H9 (cell line): ENCODE measurements around the gene ADISSP. TPM values are rescaled to one million over a fixed set of nuclear protein-coding genes. Genes with fewer than 3 reads are reported as not detected.

ENCODE experiments used
- DNase-seq: peaks from one replicate; pipeline ENCODE4 v3.0.0-alpha.2; 2017
- H2AFZ ChIP-seq: one replicate; pipeline ENCODE4 v1.6.1; 2013; ENCODE audit warnings: mild to moderate bottlenecking, low read length, control low read depth, moderate library complexity
- H2AK5ac ChIP-seq: 2 replicates; pipeline ENCODE4 v1.6.1; 2013; ENCODE audit warnings: low read length, control low read depth, mixed read lengths; ENCODE audit not compliant: insufficient read length
- H2BK120ac ChIP-seq: one replicate; pipeline ENCODE4 v1.6.1; 2013; ENCODE audit warnings: low read depth, mild to moderate bottlenecking, low read length, control low read depth, inconsistent platforms; ENCODE audit not compliant: poor library complexity, severe bottlenecking
- H2BK12ac ChIP-seq: 2 replicates; pipeline ENCODE4 v1.6.1; 2013; ENCODE audit warnings: low read length, control low read depth, mixed read lengths, low read depth; ENCODE audit not compliant: insufficient read length
- H2BK15ac ChIP-seq: 2 replicates; pipeline ENCODE4 v1.6.1; 2013; ENCODE audit warnings: low read depth, low read length, control low read depth
- H2BK20ac ChIP-seq: one replicate; pipeline ENCODE4 v1.6.1; 2013; ENCODE audit warnings: low read depth, mild to moderate bottlenecking, low read length, control low read depth, inconsistent platforms; ENCODE audit not compliant: poor library complexity, severe bottlenecking
- H2BK5ac ChIP-seq: 2 replicates; pipeline ENCODE4 v1.6.1; 2013; ENCODE audit warnings: low read length, control low read depth, mixed read lengths; ENCODE audit not compliant: insufficient read length
- H3K14ac ChIP-seq: 2 replicates; pipeline ENCODE4 v1.6.1; 2013; ENCODE audit warnings: low read length, control low read depth; ENCODE audit not compliant: insufficient read depth
- H3K18ac ChIP-seq: 2 replicates; pipeline ENCODE4 v1.6.1; 2013; ENCODE audit warnings: low read depth, mild to moderate bottlenecking, mixed read lengths, low read length, control low read depth; ENCODE audit not compliant: insufficient read length
- H3K23ac ChIP-seq: 2 replicates; pipeline ENCODE4 v1.6.1; 2013; ENCODE audit warnings: low read length, control low read depth, mixed read lengths, low read depth; ENCODE audit not compliant: insufficient read length
- H3K23me2 ChIP-seq: 2 replicates; pipeline ENCODE4 v1.6.1; 2013; ENCODE audit warnings: low read depth, mild to moderate bottlenecking, mixed read lengths, low read length, control low read depth; ENCODE audit not compliant: insufficient read length, poor library complexity, severe bottlenecking
- H3K27ac ChIP-seq: 2 replicates; pipeline ENCODE4 v1.5.1; 2013; ENCODE audit warnings: low read length, control low read depth, mixed read lengths, low read depth; ENCODE audit not compliant: insufficient read length
- H3K27me3 ChIP-seq: 2 replicates; pipeline ENCODE4 v1.6.1; 2013; ENCODE audit warnings: low read length, control low read depth, inconsistent platforms; ENCODE audit not compliant: insufficient read depth
- H3K4ac ChIP-seq: 2 replicates; pipeline ENCODE4 v1.6.1; 2013; ENCODE audit warnings: low read depth, mild to moderate bottlenecking, control low read depth, inconsistent platforms, low read length, moderate library complexity
- H3K4me1 ChIP-seq: 2 replicates; pipeline ENCODE4 v1.6.1; 2013; ENCODE audit warnings: low read length, control low read depth, inconsistent platforms; ENCODE audit not compliant: insufficient read depth
- H3K4me2 ChIP-seq: 2 replicates; pipeline ENCODE4 v1.6.1; 2013; ENCODE audit warnings: low read length, control low read depth, mixed read lengths; ENCODE audit not compliant: insufficient read length, insufficient read depth
- H3K56ac ChIP-seq: 2 replicates; pipeline ENCODE4 v1.6.1; 2013; ENCODE audit warnings: low read depth, mild to moderate bottlenecking, mixed read lengths, low read length, control low read depth; ENCODE audit not compliant: insufficient read length
- H3K79me1 ChIP-seq: 2 replicates; pipeline ENCODE4 v1.6.1; 2013; ENCODE audit warnings: low read depth, mild to moderate bottlenecking, moderate library complexity, low read length, control low read depth, inconsistent platforms; ENCODE audit not compliant: insufficient read depth, poor library complexity, severe bottlenecking
- H3K79me2 ChIP-seq: 2 replicates; pipeline ENCODE4 v1.6.1; 2013; ENCODE audit warnings: low read length, control low read depth, inconsistent platforms; ENCODE audit not compliant: insufficient read depth
- H3K9ac ChIP-seq: 2 replicates; pipeline ENCODE4 v1.6.1; 2013; ENCODE audit warnings: low read length, control low read depth, mixed read lengths; ENCODE audit not compliant: insufficient read length; ENCODE audit errors: extremely low read depth
- H3K9me3 ChIP-seq: one replicate; pipeline ENCODE4 v1.6.1; 2013; ENCODE audit warnings: low read depth, low read length, inconsistent platforms; ENCODE audit not compliant: control insufficient read depth
- H3T11ph ChIP-seq: one replicate; pipeline ENCODE4 v1.6.1; 2013; ENCODE audit warnings: mild to moderate bottlenecking, low read length, control low read depth, inconsistent platforms
- H4K20me1 ChIP-seq: one replicate; pipeline ENCODE4 v1.6.1; 2013; ENCODE audit not compliant: control insufficient read depth, insufficient read length, insufficient read depth
- H4K5ac ChIP-seq: 2 replicates; pipeline ENCODE4 v1.6.1; 2013; ENCODE audit warnings: low read depth, mild to moderate bottlenecking, mixed read lengths, low read length, control low read depth; ENCODE audit not compliant: insufficient read length
- H4K8ac ChIP-seq: replicated peaks from 2 replicates; pipeline ENCODE4 v1.6.1; 2013; ENCODE audit warnings: low read length, control low read depth, mixed read lengths, low read depth; ENCODE audit not compliant: insufficient read length
- H4K91ac ChIP-seq: 2 replicates; pipeline ENCODE4 v1.6.1; 2013; ENCODE audit warnings: low read depth, mild to moderate bottlenecking, moderate library complexity, mixed read lengths, low read length, control low read depth; ENCODE audit not compliant: insufficient read length
- H3K27ac Mint-ChIP-seq, 3 experiments: 2 replicates in 2 of 3; 3 replicates in 1 of 3; pipeline ENCODE4 v1.8.0; 2020 to 2021; ENCODE audit warnings: mixed read lengths in 3 of 3, mild to moderate bottlenecking in 1 of 3, moderate library complexity in 1 of 3
- H3K27me3 Mint-ChIP-seq: 2 replicates; pipeline ENCODE4 v1.8.0; 2021; ENCODE audit warnings: low read depth, mild to moderate bottlenecking, moderate library complexity, mixed read lengths
- H3K36me3 Mint-ChIP-seq, 3 experiments: 2 replicates in 2 of 3; 3 replicates in 1 of 3; pipeline ENCODE4 v1.8.0; 2020 to 2021; ENCODE audit warnings: low read depth in 3 of 3, mixed read lengths in 3 of 3; ENCODE audit not compliant: insufficient read depth in 1 of 3
- H3K4me1 Mint-ChIP-seq, 2 experiments: 2 replicates each; pipeline ENCODE4 v1.8.0; 2020; ENCODE audit warnings: mixed read lengths in 2 of 2
- H3K4me3 Mint-ChIP-seq, 2 experiments: 2 replicates in 1 of 2; 3 replicates in 1 of 2; pipeline ENCODE4 v1.8.0; 2020 to 2021; ENCODE audit warnings: mild to moderate bottlenecking in 2 of 2, mixed read lengths in 2 of 2, moderate library complexity in 1 of 2
- H3K9me3 Mint-ChIP-seq, 2 experiments: 2 replicates in 1 of 2; 3 replicates in 1 of 2; pipeline ENCODE4 v1.8.0; 2020; ENCODE audit warnings: mild to moderate bottlenecking in 2 of 2, mixed read lengths in 2 of 2, moderate library complexity in 1 of 2
- CTCF ChIP-seq: fragments of 200-600 bp; sonication (generic); conservative IDR thresholded peaks from 3 replicates; pipeline ENCODE4 v1.8.0; 2021; ENCODE audit warnings: antibody characterized with exemption, mild to moderate bottlenecking
- WGBS: extraction: QIAGEN DNeasy Blood & Tissue Kit; methylation state at CpG from one replicate; pipeline ENCODE4 v1.1.7; 2013; ENCODE audit warnings: missing lambda C conversion rate, low lambda C conversion rate, mixed read lengths; ENCODE audit not compliant: insufficient read length; ENCODE audit errors: extremely low coverage; 5-methylcytosine and 5-hydroxymethylcytosine counted together
- total RNA-seq: library from RNA; stranded (reverse); gene quantifications from 2 replicates; pipeline ENCODE4 v1.2.1, GENCODE V29; 2021

Gene ADISSP
- total RNA-seq, 1 experiment from 2014 or later, result 80.9 TPM

- Histone ChIP-seq H4K91ac (no peak overlapping the region), H2BK15ac (no peak overlapping the region), H3K79me2 (no peaks in the 10 kb centered on the region), H3T11ph (no peak overlapping the region), H2AK5ac (no peak overlapping the region), H3K18ac (no peak overlapping the region), H3K56ac (no peak overlapping the region), H3K23me2 (peaks cover 8% of the 10 kb centered on the region), H2BK120ac (no peak overlapping the region), H3K9ac (no peak overlapping the region), H4K5ac (no peak overlapping the region), H4K8ac (no peak overlapping the region), H2BK12ac (no peak overlapping the region), H3K27me3 (no peaks in the 10 kb centered on the region), H3K14ac (no peak overlapping the region), H3K9me3 (no peaks in the 10 kb centered on the region), H3K4me1 (peaks cover 3% of the 10 kb centered on the region), H3K4ac (no peak overlapping the region), H3K4me2 (no peak overlapping the region), H3K23ac (no peak overlapping the region), H2AFZ (no peak overlapping the region), H4K20me1 (no peaks in the 10 kb centered on the region), H2BK20ac (no peak overlapping the region), H3K27ac (no peak overlapping the region), H2BK5ac (no peak overlapping the region), H3K79me1 (no peaks in the 10 kb centered on the region)
- DNase-seq, result no peak
- H3K27ac Mint-ChIP-seq, result no peak overlapping the region
- H3K27me3 Mint-ChIP-seq, result peaks cover 2% of the 10 kb centered on the region
- peaks cover 40 to 58% of the 10 kb centered on the region in 2 experiments for H3K4me1 Mint-ChIP-seq
- WGBS, result no CpG with 5 or more reads among the region's 14 CpGs
- H3K4me3 Mint-ChIP-seq, result no peak overlapping the region; a peak in 1 of 5 replicates
- no peaks in the 10 kb centered on the region for H3K9me3 Mint-ChIP-seq
- no peak for TF ChIP-seq CTCF
- peaks cover 32 to 55% (median 47%) of the 10 kb centered on the region in 3 experiments for H3K36me3 Mint-ChIP-seq
These were observed 35.7 kb upstream of the ADISSP start for GRCh38 chr20:3803289-3803688.
